SU-DHL-6 (cell line): Measurements from ENCODE around the gene SLC7A6OS.

Source experiments
- H2AFZ ChIP-seq: fragments of 200-600 bp; sonication (generic); 2 replicates; pipeline ENCODE4 v1.6.1; 2014; ENCODE audit warnings: low read depth, mild to moderate bottlenecking, moderate library complexity, mixed read lengths, antibody characterized with exemption, low read length; ENCODE audit not compliant: severe bottlenecking
- H3F3A ChIP-seq: fragments of 200-600 bp; shearing (Covaris generic); 2 replicates; pipeline ENCODE4 v1.6.0; 2016; ENCODE audit warnings: antibody characterized with exemption, mild to moderate bottlenecking; ENCODE audit not compliant: insufficient read depth
- H3K27ac ChIP-seq: fragments of 200-600 bp; sonication (generic); 2 replicates; pipeline ENCODE4 v1.5.1; 2016; ENCODE audit warnings: low read depth, mild to moderate bottlenecking, low read length, moderate library complexity, mixed read lengths
- H3K27me3 ChIP-seq: fragments of 200-600 bp; sonication (generic), shearing (Covaris generic); 2 replicates; pipeline ENCODE4 v1.6.0; 2014; ENCODE audit warnings: mild to moderate bottlenecking, low read length
- H3K36me3 ChIP-seq: fragments of 200-600 bp; sonication (generic); 2 replicates; pipeline ENCODE4 v1.6.1; 2014; ENCODE audit warnings: mild to moderate bottlenecking, low read length, mixed read lengths
- H3K4me2 ChIP-seq: fragments of 300-600, 200-600 bp; shearing (Covaris generic), sonication (generic); 2 replicates; pipeline ENCODE4 v1.6.0; 2014; ENCODE audit warnings: low read length, low read depth, mild to moderate bottlenecking; ENCODE audit not compliant: poor library complexity, severe bottlenecking
- H3K4me3 ChIP-seq: fragments of 200-600 bp; sonication (generic); 2 replicates; pipeline ENCODE4 v1.5.1; 2014; ENCODE audit warnings: antibody characterized with exemption, low read length, mild to moderate bottlenecking, mixed read lengths; ENCODE audit not compliant: insufficient read depth, poor library complexity, severe bottlenecking
- H3K79me2 ChIP-seq: fragments of 200-600 bp; sonication (generic); 2 replicates; pipeline ENCODE4 v1.6.1; 2014; ENCODE audit warnings: mild to moderate bottlenecking, low read length, moderate library complexity; ENCODE audit not compliant: insufficient read depth
- H3K9ac ChIP-seq: fragments of 200-600 bp; sonication (generic); 2 replicates; pipeline ENCODE4 v1.7.0; 2014; ENCODE audit warnings: mild to moderate bottlenecking, low read length
- H3K9me2 ChIP-seq: fragments of 200-600 bp; sonication (generic); replicated peaks from 2 replicates; pipeline ENCODE4 v1.6.1; 2014; ENCODE audit warnings: low read length; ENCODE audit not compliant: insufficient read depth
- H3K9me3 ChIP-seq: fragments of 200-600 bp; sonication (generic); 2 replicates; pipeline ENCODE4 v1.6.1; 2014; ENCODE audit warnings: low read length, mixed read lengths; ENCODE audit not compliant: insufficient read depth
- H4K20me1 ChIP-seq: fragments of 200-600 bp; sonication (generic); 2 replicates; pipeline ENCODE4 v1.6.1; 2014; ENCODE audit warnings: low read depth, mild to moderate bottlenecking, antibody characterized with exemption, low read length, moderate library complexity, mixed read lengths
- EZH2phosphoT487 ChIP-seq: fragments of 200-600 bp; sonication (generic), shearing (Covaris generic); conservative IDR thresholded peaks from 2 replicates; pipeline ENCODE4 v1.6.1; 2018; ENCODE audit warnings: mild to moderate bottlenecking, antibody characterized with exemption, low read length, moderate library complexity, mixed read lengths
- TF ChIP-seq, protein P1 (sequence below): fragments of 200-600 bp; sonication (generic); IDR thresholded peaks from one replicate; pipeline ENCODE4 v1.5.1; 2017; ENCODE audit warnings: antibody characterized with exemption, mild to moderate bottlenecking, low read length, moderate library complexity; ENCODE audit not compliant: insufficient read depth, poor library complexity, severe bottlenecking

SLC7A6OS gene

DNA sequence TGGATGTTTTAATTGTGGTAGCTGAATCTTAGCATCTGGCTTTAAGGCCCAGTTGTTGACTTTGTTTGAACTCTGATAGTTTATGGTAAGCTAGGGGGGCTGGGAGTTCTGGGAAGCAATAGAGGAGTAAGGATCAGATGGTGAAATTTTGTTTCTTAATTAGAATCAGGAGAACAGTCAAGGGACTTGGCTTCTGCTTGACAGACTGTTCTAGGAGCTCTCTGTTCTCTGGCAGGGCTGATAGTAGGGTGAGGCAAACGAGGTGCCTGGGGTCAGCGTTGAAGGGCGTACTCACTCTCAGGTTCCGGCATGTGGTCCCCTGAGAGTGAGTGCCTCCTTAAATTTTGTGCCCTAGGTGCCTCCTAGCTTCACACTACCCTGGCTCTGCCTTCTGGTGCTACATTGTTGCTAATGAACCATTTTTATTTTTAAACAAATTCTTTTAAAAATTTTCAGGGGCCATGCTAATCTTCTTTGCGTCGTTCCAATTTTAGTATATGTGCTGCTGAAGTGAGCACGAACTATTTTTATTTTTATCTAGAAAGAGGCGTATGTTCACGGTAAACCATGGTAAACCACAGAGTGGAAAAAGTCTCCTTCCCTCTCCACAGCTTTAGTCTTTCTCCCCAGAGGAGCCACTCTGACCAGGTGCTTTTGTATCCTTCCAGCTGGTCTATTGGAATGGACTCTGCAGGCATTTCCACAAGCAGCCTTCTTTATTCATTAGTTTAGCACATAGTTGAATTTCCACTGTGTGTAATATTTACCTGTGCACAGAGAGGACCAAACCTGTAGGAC, 26.7 kb downstream of the SLC7A6OS start:
- Histone ChIP-seq H3K4me2 (peak overlapping the region; percentile 85), H4K20me1 (no peaks in the 10 kb centered on the region), H2AFZ (no peak overlapping the region), H3K27ac (peak overlapping the region; percentile 98), H3K27me3 (no peaks in the 10 kb centered on the region), H3F3A (peaks cover 55% of the 10 kb centered on the region), H3K9me2 (no peaks in the 10 kb centered on the region), H3K9me3 (no peaks in the 10 kb centered on the region), H3K4me3 (peak overlapping the region; percentile 27), H3K36me3 (no peaks in the 10 kb centered on the region), H3K79me2 (peaks cover 65% of the 10 kb centered on the region), H3K9ac (peak overlapping the region; percentile 56)
- TF ChIP-seq, protein P1, sequence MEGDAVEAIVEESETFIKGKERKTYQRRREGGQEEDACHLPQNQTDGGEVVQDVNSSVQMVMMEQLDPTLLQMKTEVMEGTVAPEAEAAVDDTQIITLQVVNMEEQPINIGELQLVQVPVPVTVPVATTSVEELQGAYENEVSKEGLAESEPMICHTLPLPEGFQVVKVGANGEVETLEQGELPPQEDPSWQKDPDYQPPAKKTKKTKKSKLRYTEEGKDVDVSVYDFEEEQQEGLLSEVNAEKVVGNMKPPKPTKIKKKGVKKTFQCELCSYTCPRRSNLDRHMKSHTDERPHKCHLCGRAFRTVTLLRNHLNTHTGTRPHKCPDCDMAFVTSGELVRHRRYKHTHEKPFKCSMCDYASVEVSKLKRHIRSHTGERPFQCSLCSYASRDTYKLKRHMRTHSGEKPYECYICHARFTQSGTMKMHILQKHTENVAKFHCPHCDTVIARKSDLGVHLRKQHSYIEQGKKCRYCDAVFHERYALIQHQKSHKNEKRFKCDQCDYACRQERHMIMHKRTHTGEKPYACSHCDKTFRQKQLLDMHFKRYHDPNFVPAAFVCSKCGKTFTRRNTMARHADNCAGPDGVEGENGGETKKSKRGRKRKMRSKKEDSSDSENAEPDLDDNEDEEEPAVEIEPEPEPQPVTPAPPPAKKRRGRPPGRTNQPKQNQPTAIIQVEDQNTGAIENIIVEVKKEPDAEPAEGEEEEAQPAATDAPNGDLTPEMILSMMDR, result no peak
- no peak for TF ChIP-seq EZH2phosphoT487

DNA sequence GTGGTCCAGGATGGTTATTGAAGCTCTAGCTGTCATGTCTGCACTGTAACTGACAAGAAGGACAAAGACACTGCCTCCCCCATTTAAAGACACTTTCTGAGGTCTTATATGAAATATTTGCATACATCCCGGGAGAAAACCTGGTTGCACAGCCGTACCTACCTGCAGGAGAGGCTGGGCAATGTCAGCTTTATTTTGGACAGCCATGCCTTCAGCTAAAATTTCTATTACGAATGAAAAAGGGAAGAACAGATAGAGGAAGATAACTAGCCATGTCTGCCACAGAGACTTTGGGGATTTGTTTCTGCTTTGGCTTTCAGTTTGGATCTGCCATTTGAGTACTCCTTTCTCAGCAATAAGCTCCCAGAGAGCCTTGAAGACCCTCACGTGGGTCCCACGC, 27.4 kb downstream of the SLC7A6OS start:
- H3K9ac ChIP-seq, result peak overlapping the region; percentile 56
- no peaks in the 10 kb centered on the region for H3K36me3 ChIP-seq
- H3K79me2 ChIP-seq, result peaks cover 64% of the 10 kb centered on the region
- H3F3A ChIP-seq, result peaks cover 55% of the 10 kb centered on the region
- H3K4me2 ChIP-seq, result peak overlapping the region; percentile 85
- H3K9me3 ChIP-seq, result no peaks in the 10 kb centered on the region
- peak overlapping the region; percentile 25 for H3K4me3 ChIP-seq
- no peak overlapping the region for H2AFZ ChIP-seq
- H3K9me2 ChIP-seq, result no peaks in the 10 kb centered on the region
- no peaks in the 10 kb centered on the region for H3K27me3 ChIP-seq
- H4K20me1 ChIP-seq, result no peaks in the 10 kb centered on the region
- TF ChIP-seq EZH2phosphoT487, result no peak
- TF ChIP-seq, protein P1, result no peak
- H3K27ac ChIP-seq, result peak overlapping the region; percentile 98

DNA sequence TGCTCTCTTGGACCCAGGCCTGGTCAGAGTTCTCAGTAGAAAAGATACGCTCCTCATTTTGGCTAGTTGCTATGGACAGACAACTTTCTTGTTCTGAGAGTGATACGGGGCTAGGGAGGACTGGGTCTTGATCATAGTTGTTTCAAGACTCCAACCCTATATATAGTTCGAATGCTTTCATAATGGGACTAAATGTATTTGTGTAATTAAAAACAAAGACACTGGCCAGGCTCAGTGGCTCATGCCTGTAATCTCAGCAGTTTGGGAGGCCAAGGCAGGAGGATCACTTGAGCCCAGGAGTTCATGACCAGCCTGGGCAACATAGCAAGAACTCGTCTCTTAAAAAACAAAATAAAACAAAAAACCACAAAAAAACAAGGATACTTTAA, 28.7 kb downstream of the SLC7A6OS start:
- H3K9ac ChIP-seq, result no peak overlapping the region
- no peaks in the 10 kb centered on the region for H3K9me3 ChIP-seq
- H3F3A ChIP-seq, result peaks cover 55% of the 10 kb centered on the region
- peak overlapping the region; percentile 85 for H3K4me2 ChIP-seq
- no peaks in the 10 kb centered on the region for H3K36me3 ChIP-seq
- no peaks in the 10 kb centered on the region for H4K20me1 ChIP-seq
- H3K4me3 ChIP-seq, result no peak overlapping the region
- H3K79me2 ChIP-seq, result peaks cover 55% of the 10 kb centered on the region
- no peak overlapping the region for H2AFZ ChIP-seq
- no peaks in the 10 kb centered on the region for H3K9me2 ChIP-seq
- peak overlapping the region; percentile 98 for H3K27ac ChIP-seq
- no peak for TF ChIP-seq EZH2phosphoT487
- TF ChIP-seq, protein P1, result no peak
- H3K27me3 ChIP-seq, result no peaks in the 10 kb centered on the region
